Measurements from ENCODE around the gene CLEC1A. TPM values are rescaled to one million over a fixed set of nuclear protein-coding genes. Genes with fewer than 3 reads are reported as not detected.

CLEC1A gene, protein sequence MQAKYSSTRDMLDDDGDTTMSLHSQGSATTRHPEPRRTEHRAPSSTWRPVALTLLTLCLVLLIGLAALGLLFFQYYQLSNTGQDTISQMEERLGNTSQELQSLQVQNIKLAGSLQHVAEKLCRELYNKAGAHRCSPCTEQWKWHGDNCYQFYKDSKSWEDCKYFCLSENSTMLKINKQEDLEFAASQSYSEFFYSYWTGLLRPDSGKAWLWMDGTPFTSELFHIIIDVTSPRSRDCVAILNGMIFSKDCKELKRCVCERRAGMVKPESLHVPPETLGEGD
- total RNA-seq (not detected in 2 replicates), polyA plus RNA-seq (not detected in 2 replicates)

DNA sequence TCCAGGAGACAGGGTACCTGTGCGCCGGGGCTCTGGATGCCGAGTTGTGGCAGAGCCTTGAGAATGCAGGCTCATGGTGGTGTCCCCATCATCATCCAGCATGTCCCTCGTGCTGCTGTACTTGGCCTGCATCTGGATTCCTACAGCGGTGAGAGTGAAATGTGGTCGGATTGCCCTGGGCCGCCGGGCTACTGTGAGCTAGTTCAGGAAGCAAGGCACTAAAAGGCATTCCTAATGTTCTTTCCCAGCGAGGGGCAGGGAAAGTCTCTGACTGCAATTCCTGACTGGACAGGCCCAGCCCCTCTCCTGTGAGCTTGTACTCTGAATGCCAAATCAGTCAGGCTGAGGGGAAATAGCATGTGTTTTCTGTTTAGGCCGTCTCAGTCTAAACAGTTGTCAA is at the start of gene CLEC1A:
TSS of gene CLEC1A (minus strand) at position 195 of the 400 bp plus-strand sequence. CDS start at position 132, 63 bp downstream.
- Histone ChIP-seq H3K27ac (no peak within 1 kb of the TSS), H3K36me3 (no peaks in the 10 kb centered on the region), H3K27me3 (no peaks in the 10 kb centered on the region), H3K9me3 (ENCODE audit: low read depth) (no peaks in the 10 kb centered on the region), H3K4me3 (no peak within 1 kb of the TSS), H3K4me1 (ENCODE audit: low read depth) (no peaks in the 10 kb centered on the region)
- TF ChIP-seq, protein P1, sequence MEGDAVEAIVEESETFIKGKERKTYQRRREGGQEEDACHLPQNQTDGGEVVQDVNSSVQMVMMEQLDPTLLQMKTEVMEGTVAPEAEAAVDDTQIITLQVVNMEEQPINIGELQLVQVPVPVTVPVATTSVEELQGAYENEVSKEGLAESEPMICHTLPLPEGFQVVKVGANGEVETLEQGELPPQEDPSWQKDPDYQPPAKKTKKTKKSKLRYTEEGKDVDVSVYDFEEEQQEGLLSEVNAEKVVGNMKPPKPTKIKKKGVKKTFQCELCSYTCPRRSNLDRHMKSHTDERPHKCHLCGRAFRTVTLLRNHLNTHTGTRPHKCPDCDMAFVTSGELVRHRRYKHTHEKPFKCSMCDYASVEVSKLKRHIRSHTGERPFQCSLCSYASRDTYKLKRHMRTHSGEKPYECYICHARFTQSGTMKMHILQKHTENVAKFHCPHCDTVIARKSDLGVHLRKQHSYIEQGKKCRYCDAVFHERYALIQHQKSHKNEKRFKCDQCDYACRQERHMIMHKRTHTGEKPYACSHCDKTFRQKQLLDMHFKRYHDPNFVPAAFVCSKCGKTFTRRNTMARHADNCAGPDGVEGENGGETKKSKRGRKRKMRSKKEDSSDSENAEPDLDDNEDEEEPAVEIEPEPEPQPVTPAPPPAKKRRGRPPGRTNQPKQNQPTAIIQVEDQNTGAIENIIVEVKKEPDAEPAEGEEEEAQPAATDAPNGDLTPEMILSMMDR (IDR thresholded peaks at IDR 0.05; ENCODE audit: low read depth, low read length), result no peak
- peak in 1 of 2 donors; percentile 32 for DNase-seq (ENCODE audit: low read depth in 1 of 2, low spot score in 1 of 2)

GRCh38 chr12:10147714-10148403 is 49.1 kb upstream of the CLEC1A start:
- Histone ChIP-seq H3K36me3 (no peaks in the 10 kb centered on the region), H3K9me3 (ENCODE audit: low read depth) (no peaks in the 10 kb centered on the region), H3K27ac (no peak overlapping the region), H3K4me1 (ENCODE audit: low read depth) (peaks cover 10% of the 10 kb centered on the region), H3K27me3 (no peaks in the 10 kb centered on the region), H3K4me3 (no peak overlapping the region)
- DNase-seq (ENCODE audit: low read depth in 1 of 2, low spot score in 1 of 2), result no peak
- TF ChIP-seq, protein P1 (IDR thresholded peaks at IDR 0.05; ENCODE audit: low read depth, low read length), result no peak

DNA sequence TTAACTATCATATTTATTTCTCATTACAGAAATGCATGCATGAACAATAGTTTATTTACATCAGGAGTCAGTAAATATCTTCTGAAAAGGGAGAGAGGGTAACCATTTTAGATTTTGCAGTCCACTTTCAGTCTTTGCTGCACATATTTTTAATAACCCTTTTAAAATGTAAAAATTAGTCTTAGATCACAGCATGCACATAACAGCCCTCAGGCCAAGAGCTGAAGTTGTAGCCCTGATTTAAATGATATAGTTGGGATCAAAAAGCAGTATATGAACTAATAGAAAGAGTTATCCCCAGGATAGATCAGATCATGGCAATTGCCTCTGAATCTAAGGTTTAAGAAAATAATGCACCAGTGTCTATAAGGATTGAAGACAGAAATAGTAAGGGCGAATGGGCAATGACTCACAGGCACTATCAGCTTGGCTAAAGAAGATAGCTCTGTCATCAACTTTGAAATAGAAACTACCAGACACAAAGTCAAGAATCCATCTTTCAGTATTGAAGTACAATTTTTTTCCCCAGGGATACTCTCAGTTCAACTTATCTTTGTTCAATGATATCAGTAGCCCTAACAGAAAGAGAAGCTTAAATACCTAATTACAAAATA is 44.3 kb upstream of the CLEC1A start:
- Histone ChIP-seq H3K36me3 (no peaks in the 10 kb centered on the region), H3K27me3 (peaks cover 2% of the 10 kb centered on the region), H3K4me3 (no peak overlapping the region), H3K27ac (no peak overlapping the region), H3K9me3 (ENCODE audit: low read depth) (no peaks in the 10 kb centered on the region), H3K4me1 (ENCODE audit: low read depth) (peaks cover 14% of the 10 kb centered on the region)
- DNase-seq (ENCODE audit: low read depth in 1 of 2, low spot score in 1 of 2), result peak in 1 of 2 donors; percentile 14
- TF ChIP-seq, protein P1 (IDR thresholded peaks at IDR 0.05; ENCODE audit: low read depth, low read length), result no peak

- H3K27me3 ChIP-seq, result peaks cover 22% of the 10 kb centered on the region
- no peak overlapping the region for H3K27ac ChIP-seq
- no peaks in the 10 kb centered on the region for H3K9me3 ChIP-seq (ENCODE audit: low read depth)
- H3K4me3 ChIP-seq, result no peak overlapping the region
- H3K4me1 ChIP-seq (ENCODE audit: low read depth), result peaks cover 14% of the 10 kb centered on the region
- TF ChIP-seq, protein P1 (IDR thresholded peaks at IDR 0.05; ENCODE audit: low read depth, low read length), result peak; percentile 27
- DNase-seq (ENCODE audit: low read depth in 1 of 2, low spot score in 1 of 2), result peak; percentile 45 to 65
- H3K36me3 ChIP-seq, result no peaks in the 10 kb centered on the region
Measured at GRCh38 chr12:10140001-10140400, 41.2 kb upstream of the CLEC1A start.

DNA sequence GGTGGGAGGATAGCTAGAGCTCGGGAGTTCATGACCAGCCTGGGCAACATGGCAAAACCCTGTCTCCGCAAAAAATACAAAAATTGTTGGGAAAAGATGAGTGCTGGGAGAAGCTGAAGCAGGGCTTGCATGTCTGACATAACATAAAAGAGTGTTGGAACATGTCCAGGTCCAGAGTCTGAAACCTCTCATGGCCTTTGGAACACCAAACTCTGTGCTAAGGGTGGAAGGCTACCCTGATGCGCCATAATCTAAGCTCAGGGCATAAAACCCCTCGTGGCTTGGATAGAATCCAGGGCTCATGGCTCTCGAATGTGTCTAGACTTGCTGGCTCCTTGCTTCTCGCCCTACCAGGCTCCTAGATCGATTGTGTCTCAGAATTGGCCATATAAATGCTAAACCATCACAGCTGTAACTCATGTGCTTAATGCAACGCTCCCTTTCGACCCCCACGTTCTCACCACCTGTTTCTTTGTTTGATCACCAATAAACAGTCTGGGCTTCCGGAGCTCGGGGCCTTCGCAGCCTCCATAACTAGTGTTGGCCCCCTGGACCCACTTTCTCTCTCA is 37.9 kb upstream of the CLEC1A start:
- TF ChIP-seq, protein P1 (IDR thresholded peaks at IDR 0.05; ENCODE audit: low read depth, low read length), result no peak
- H3K27ac ChIP-seq, result no peak overlapping the region
- H3K4me3 ChIP-seq, result no peak overlapping the region
- H3K9me3 ChIP-seq (ENCODE audit: low read depth), result no peaks in the 10 kb centered on the region
- peaks cover 1% of the 10 kb centered on the region for H3K4me1 ChIP-seq (ENCODE audit: low read depth)
- no peaks in the 10 kb centered on the region for H3K36me3 ChIP-seq
- peaks cover 42% of the 10 kb centered on the region for H3K27me3 ChIP-seq
- no peak for DNase-seq (ENCODE audit: low read depth in 1 of 2, low spot score in 1 of 2)
